TTC549 (cell line): ENCODE measurements around the gene SCO1.

ENCODE experiments used
- FAIRE-seq: peaks from 2 replicates; lab custom pipeline; 2012; peaks lifted over from hg19 to GRCh38; lab: Jason Lieb, UNC

SCO1 gene

GRCh38 chr17:10652984-10653659, 44.2 kb downstream of the SCO1 start:
- FAIRE-seq, result no peak

- FAIRE-seq, result no peak
Observed at GRCh38 chr17:10651927-10652326, 45.4 kb downstream of the SCO1 start.

GRCh38 chr17:10649602-10650001, 47.7 kb downstream of the SCO1 start:
- no peak for FAIRE-seq

- FAIRE-seq, result no peak
Observed at GRCh38 chr17:10648956-10649355, 48.4 kb downstream of the SCO1 start.

GRCh38 chr17:10648381-10648780, 49.0 kb downstream of the SCO1 start:
- no peak for FAIRE-seq

GRCh38 chr17:10646392-10646990, 50.8 kb downstream of the SCO1 start:
- FAIRE-seq, result no peak

- no peak for FAIRE-seq
Observed at GRCh38 chr17:10640475-10640874, 56.9 kb downstream of the SCO1 start.

GRCh38 chr17:10638151-10638550, 59.2 kb downstream of the SCO1 start:
- no peak for FAIRE-seq

GRCh38 chr17:10635290-10635689, 62.0 kb downstream of the SCO1 start:
- no peak for FAIRE-seq

- no peak for FAIRE-seq
Observed at GRCh38 chr17:10633738-10634379, 63.5 kb downstream of the SCO1 start.

- no peak for FAIRE-seq
Observed at GRCh38 chr17:10631701-10632100, 65.6 kb downstream of the SCO1 start.

- no peak for FAIRE-seq
Observed at GRCh38 chr17:10631048-10631700, 66.2 kb downstream of the SCO1 start.

- no peak for FAIRE-seq
Observed at GRCh38 chr17:10629706-10630105, 67.6 kb downstream of the SCO1 start.

GRCh38 chr17:10628756-10629155, 68.6 kb downstream of the SCO1 start:
- FAIRE-seq, result no peak

GRCh38 chr17:10626390-10626789, 70.9 kb downstream of the SCO1 start:
- no peak for FAIRE-seq

GRCh38 chr17:10624969-10625368, 72.4 kb downstream of the SCO1 start:
- no peak for FAIRE-seq

- FAIRE-seq, result no peak
Observed at GRCh38 chr17:10623737-10624338, 73.5 kb downstream of the SCO1 start.

GRCh38 chr17:10622617-10623485, 74.5 kb downstream of the SCO1 start:
- FAIRE-seq, result no peak
